ENCODE results near the gene HTR1E. TPM values are rescaled to one million over a fixed set of nuclear protein-coding genes. Genes with fewer than 3 reads are reported as not detected.

The HTR1E gene
- total RNA-seq, 1 donor from 2014 or later: not detected

GRCh38 chr6:86963352-86963751 lies 26.0 kb downstream of the HTR1E start:
- H3K27ac Mint-ChIP-seq (ENCODE audit: unreplicated experiment): no peak overlapping the region
- TF ChIP-seq CTCF (IDR thresholded peaks at IDR 0.05; ENCODE audit: unreplicated experiment): no peak
- no peaks in the 10 kb centered on the region for H3K27me3 Mint-ChIP-seq (ENCODE audit: unreplicated experiment)
- no peak for DNase-seq (ENCODE audit: low spot score)
- no peaks in the 10 kb centered on the region for H3K4me1 Mint-ChIP-seq (ENCODE audit: unreplicated experiment)
- no peak overlapping the region for H3K4me3 Mint-ChIP-seq (ENCODE audit: unreplicated experiment)
- H3K36me3 Mint-ChIP-seq (ENCODE audit: low read depth, unreplicated experiment): no peaks in the 10 kb centered on the region
- H3K9me3 Mint-ChIP-seq (ENCODE audit: unreplicated experiment): no peaks in the 10 kb centered on the region

- no peaks in the 10 kb centered on the region for H3K4me1 Mint-ChIP-seq (ENCODE audit: unreplicated experiment)
- TF ChIP-seq CTCF (IDR thresholded peaks at IDR 0.05; ENCODE audit: unreplicated experiment): no peak
- H3K36me3 Mint-ChIP-seq (ENCODE audit: low read depth, unreplicated experiment): no peaks in the 10 kb centered on the region
- no peaks in the 10 kb centered on the region for H3K9me3 Mint-ChIP-seq (ENCODE audit: unreplicated experiment)
- H3K27ac Mint-ChIP-seq (ENCODE audit: unreplicated experiment): no peak overlapping the region
- DNase-seq (ENCODE audit: low spot score): no peak
- H3K27me3 Mint-ChIP-seq (ENCODE audit: unreplicated experiment): no peaks in the 10 kb centered on the region
- H3K4me3 Mint-ChIP-seq (ENCODE audit: unreplicated experiment): no peak overlapping the region
Measured at GRCh38 chr6:86964029-86964579, 26.8 kb downstream of the HTR1E start.

GRCh38 chr6:86966271-86966670 lies 28.9 kb downstream of the HTR1E start:
- Mint-ChIP-seq H3K4me3 (ENCODE audit: unreplicated experiment) (no peak overlapping the region), H3K27me3 (ENCODE audit: unreplicated experiment) (no peaks in the 10 kb centered on the region), H3K9me3 (ENCODE audit: unreplicated experiment) (no peaks in the 10 kb centered on the region), H3K4me1 (ENCODE audit: unreplicated experiment) (no peaks in the 10 kb centered on the region), H3K36me3 (ENCODE audit: low read depth, unreplicated experiment) (no peaks in the 10 kb centered on the region), H3K27ac (ENCODE audit: unreplicated experiment) (no peak overlapping the region)
- DNase-seq (ENCODE audit: low spot score): no peak
- TF ChIP-seq CTCF (IDR thresholded peaks at IDR 0.05; ENCODE audit: unreplicated experiment): no peak

GRCh38 chr6:86969573-86969972 lies 32.2 kb downstream of the HTR1E start:
- Mint-ChIP-seq H3K27me3 (ENCODE audit: unreplicated experiment) (no peaks in the 10 kb centered on the region), H3K9me3 (ENCODE audit: unreplicated experiment) (no peaks in the 10 kb centered on the region), H3K27ac (ENCODE audit: unreplicated experiment) (no peak overlapping the region), H3K4me1 (ENCODE audit: unreplicated experiment) (no peaks in the 10 kb centered on the region), H3K4me3 (ENCODE audit: unreplicated experiment) (no peak overlapping the region), H3K36me3 (ENCODE audit: low read depth, unreplicated experiment) (no peaks in the 10 kb centered on the region)
- TF ChIP-seq CTCF (IDR thresholded peaks at IDR 0.05; ENCODE audit: unreplicated experiment): no peak
- no peak for DNase-seq (ENCODE audit: low spot score)

DNA sequence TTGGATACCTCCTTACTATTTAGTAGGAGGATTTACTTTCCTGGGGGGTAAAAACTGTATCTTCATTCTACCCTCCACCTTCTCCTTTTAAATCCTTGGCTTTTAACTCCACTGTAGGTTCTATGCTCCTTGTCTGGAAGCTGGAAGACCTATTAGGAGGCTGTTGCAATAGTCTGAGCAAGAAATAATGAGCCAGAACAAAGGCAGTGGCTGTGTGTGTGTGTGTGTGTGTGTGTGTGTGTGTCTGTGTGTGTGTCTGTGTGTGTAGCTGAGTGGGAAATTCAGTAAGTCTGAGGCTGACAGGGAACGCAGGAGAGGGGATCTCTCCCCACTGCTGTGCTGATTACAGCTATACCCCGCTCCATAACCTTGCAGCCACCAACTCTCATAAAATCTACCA lies 35.8 kb downstream of the HTR1E start:
- no peak overlapping the region for H3K27ac Mint-ChIP-seq (ENCODE audit: unreplicated experiment)
- no peak for DNase-seq (ENCODE audit: low spot score)
- no peaks in the 10 kb centered on the region for H3K9me3 Mint-ChIP-seq (ENCODE audit: unreplicated experiment)
- no peaks in the 10 kb centered on the region for H3K36me3 Mint-ChIP-seq (ENCODE audit: low read depth, unreplicated experiment)
- no peak for TF ChIP-seq CTCF (IDR thresholded peaks at IDR 0.05; ENCODE audit: unreplicated experiment)
- H3K27me3 Mint-ChIP-seq (ENCODE audit: unreplicated experiment): no peaks in the 10 kb centered on the region
- no peak overlapping the region for H3K4me3 Mint-ChIP-seq (ENCODE audit: unreplicated experiment)
- H3K4me1 Mint-ChIP-seq (ENCODE audit: unreplicated experiment): no peaks in the 10 kb centered on the region

Measured in endothelial cell (in vitro differentiated cells).